ENCODE data around the gene EFR3B.

GRCh38 chr2:25187729-25188350 lies 146.0 kb downstream of the EFR3B start:
- TF ChIP-seq TEAD4 (IDR thresholded peaks at IDR 0.05; ENCODE audit: borderline replicate concordance, insufficient read depth) (no peak), RAD21 (IDR thresholded peaks at IDR 0.05; ENCODE audit: low read length) (no peak), POLR2AphosphoS5 (IDR thresholded peaks at IDR 0.05; ENCODE audit: low read depth, low read length) (no peak), MEF2A (IDR thresholded peaks at IDR 0.05; ENCODE audit: borderline replicate concordance, low read depth) (no peak), PBX3 (IDR thresholded peaks at IDR 0.05) (no peak)

Data from SK-N-SH (cell line).